GM18517 (cell line): ENCODE data around the gene TSPAN10.

Experiments used
- ATAC-seq: cut with Tn5 transposase; IDR thresholded peaks from one replicate; pipeline ENCODE4 v1.9.1; 2021; ENCODE audit warnings: mild to moderate bottlenecking, moderate library complexity; ENCODE audit not compliant: unreplicated experiment

Gene TSPAN10

GRCh38 chr17:81631482-81631881 lies 5.5 kb upstream of the TSPAN10 start:
- no peak for ATAC-seq

- no peak for ATAC-seq
Measured at GRCh38 chr17:81635431-81635830, 1.6 kb upstream of the TSPAN10 start.

GRCh38 chr17:81635973-81636504 lies 957 bp upstream of the TSPAN10 start:
- ATAC-seq: no peak

GRCh38 chr17:81638683-81639082 lies 1.7 kb downstream of the TSPAN10 start:
- no peak for ATAC-seq

DNA sequence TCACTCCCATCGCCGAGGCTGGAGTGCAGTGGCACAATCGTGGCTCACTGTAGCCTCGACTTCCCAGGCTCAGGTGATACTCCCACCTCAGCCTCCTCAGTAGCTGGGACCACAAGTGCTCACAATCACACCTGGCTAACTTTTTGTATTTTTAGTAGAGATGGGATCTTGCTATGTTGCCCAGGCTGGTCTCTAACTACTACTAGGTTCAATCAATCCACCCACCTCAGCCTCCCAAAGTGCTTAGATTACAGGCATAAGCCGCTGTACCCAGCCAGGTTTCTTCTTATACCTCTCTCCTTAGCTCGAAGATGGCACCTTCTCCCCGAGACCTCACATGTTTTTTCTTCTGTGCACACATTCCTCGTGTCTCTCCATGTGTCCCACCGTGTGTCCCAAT lies 3.0 kb downstream of the TSPAN10 start:
- no peak for ATAC-seq

GRCh38 chr17:81641825-81642489 lies 5.0 kb downstream of the TSPAN10 start:
- ATAC-seq: no peak

DNA sequence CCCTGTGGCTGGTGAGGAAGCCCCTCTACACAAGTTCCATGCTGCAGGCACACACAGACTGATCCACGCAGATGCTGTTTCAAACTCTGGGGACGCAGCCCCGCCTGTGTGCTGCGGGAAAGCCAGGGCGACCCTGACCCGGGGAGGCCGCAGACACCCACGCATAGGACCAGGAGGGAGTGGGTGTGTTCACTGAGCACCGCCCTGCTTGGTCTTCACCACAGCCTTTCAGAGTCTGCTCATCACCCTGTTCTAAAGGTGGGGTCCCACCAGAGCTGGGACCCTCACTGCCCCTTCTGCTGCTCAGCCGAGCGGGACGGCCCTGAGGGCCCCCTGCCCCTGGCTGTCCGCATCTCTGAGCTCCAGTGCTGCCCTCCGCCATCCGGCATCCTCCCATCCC lies 7.5 kb downstream of the TSPAN10 start:
- no peak for ATAC-seq

- no peak for ATAC-seq
Measured at GRCh38 chr17:81644976-81645952, 8.3 kb downstream of the TSPAN10 start.

DNA sequence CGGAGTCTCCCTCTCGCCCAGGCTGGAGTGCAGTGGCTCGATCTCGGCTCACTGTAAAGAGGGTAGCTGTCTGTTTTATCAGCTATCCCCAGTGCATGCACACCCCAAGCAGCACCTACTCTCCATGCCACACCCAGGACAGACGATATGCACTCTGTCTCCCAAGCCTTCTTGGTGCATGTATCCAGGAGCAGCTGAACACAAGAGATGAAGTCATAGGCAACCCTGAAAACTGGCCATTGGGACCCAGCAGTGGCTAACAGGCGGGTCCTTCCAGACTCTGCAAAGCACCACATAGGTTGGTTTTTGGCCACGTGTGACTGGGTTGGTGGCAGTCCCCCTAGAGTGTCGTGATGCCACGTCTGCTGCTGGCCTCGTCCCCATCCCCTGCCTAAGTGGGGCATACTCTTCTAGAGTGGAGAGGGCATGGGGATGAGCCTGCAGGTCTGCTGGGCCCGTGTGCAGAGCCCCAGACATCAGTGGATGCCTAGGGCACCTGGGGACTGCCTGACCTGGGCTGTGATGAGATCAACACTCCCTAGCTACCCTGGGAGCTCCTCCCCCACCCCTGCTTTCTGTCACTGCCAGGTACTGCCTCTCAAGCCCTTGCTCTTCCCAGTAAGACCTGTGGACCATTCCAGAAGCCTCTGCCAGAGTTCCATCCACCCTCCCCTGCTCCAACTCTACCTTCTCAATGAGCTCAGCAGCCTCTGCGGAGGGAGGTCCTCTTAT lies 10.0 kb downstream of the TSPAN10 start:
- no peak for ATAC-seq

DNA sequence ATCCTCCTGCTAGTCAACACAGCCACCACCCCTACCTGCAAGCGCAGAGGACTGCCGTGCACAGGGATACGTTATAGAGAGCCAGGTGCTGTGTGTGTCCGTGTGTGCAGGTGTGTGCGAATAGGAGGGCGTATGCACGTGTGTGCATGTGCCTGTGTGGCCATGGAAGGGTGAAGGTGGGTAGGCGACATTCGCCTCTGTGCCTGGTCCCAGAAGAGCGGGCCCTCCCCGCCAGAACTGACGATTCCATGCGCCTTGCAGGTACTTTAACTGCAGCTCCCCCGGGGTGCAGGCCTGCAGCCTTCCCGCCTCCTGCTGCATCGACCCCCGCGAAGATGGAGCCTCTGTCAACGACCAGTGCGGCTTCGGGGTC lies 10.6 kb downstream of the TSPAN10 start:
- ATAC-seq: no peak

DNA sequence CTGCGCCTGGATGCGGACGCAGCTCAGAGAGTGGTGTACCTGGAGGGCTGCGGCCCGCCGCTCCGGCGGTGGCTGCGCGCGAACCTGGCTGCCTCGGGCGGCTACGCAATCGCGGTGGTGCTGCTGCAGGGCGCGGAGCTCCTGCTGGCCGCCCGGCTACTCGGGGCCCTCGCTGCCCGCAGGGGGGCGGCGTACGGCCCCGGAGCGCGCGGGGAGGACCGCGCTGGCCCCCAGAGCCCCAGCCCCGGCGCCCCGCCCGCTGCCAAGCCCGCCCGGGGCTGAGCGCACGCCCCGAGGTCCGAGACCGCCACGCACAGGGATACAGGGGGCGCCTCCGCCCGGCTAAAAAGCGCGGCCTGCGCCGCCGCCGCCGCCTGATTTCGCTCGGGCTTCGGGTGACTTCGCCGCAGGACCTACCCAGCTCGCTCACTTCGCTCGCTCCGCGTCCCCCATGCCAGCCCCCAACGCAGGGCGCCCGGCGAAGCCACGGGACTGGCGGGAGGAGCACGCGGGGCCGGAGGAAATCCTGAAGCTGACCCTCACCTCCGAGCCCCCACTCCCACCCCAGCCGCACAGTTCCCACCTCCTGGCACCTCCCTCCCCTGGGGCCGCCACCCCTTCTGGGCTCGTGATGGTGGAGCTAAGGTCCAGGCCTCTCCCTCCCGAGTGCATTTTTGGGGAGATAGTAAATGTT lies 11.2 kb downstream of the TSPAN10 start:
- ATAC-seq: no peak

GRCh38 chr17:81648707-81649085 lies 11.7 kb downstream of the TSPAN10 start:
- ATAC-seq: no peak

DNA sequence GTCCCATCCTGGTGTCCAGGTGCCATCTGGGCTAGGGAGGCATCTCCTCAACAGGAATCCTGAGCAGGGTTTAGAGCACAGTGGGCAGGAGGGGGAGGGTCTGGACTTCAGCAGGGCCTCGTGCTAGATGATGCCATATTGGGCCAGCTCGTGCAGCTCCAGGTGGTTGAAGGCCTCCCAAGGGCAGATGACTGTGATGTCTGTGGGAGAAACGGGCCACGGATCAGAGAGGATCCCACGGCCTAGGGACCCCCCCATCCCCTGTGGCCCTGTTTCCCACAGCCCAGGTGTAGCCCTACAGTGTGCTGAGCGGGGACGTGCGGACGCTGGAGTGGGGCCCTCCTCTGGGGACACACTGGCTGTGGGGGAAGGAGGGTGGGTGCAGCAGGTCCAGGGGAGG lies 14.0 kb downstream of the TSPAN10 start:
- ATAC-seq: no peak

- ATAC-seq: no peak
Measured at GRCh38 chr17:81651692-81652091, 14.7 kb downstream of the TSPAN10 start.

DNA sequence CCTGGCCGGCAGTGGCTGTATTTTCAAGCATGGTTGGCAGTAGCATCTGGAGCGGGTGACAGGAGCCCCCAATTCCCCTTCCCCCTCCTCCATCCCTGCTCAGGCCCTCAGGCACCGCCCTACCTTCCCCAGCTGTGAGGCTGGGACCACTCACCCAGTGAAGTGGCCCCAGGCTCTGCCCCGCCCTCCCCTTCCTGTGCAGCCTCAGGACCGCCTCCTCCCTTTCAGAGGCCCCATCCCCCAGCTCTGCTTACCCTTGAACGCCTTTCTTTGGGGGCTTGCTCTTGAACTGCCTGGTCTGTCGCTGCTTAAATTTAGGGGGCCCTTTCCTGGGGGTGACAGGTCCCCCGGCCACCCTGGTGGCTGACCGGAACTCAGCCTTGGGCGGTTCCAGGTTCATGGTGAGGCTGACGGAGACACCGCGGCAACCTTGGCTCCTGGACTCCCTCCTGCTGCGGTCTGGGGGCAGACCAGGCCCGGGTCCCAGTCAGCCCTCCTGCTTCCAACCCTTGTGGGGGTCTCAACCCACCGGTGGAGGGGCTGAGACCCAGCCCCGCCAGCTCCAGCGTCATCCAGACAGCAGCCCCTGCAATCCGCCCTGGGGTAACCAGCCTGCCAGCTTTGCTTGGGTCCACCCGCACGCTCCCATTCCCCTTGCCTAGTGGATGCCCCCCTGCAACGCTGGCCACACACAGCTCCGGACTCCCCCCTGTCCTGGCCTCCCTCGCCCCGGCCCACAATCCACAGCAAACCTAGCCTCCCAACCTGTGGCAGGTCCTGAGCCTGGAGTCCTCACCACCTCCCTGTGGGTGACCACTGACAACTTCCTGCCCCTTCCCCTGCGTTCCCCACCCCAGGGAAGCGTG lies 16.1 kb downstream of the TSPAN10 start:
- ATAC-seq: no peak

DNA sequence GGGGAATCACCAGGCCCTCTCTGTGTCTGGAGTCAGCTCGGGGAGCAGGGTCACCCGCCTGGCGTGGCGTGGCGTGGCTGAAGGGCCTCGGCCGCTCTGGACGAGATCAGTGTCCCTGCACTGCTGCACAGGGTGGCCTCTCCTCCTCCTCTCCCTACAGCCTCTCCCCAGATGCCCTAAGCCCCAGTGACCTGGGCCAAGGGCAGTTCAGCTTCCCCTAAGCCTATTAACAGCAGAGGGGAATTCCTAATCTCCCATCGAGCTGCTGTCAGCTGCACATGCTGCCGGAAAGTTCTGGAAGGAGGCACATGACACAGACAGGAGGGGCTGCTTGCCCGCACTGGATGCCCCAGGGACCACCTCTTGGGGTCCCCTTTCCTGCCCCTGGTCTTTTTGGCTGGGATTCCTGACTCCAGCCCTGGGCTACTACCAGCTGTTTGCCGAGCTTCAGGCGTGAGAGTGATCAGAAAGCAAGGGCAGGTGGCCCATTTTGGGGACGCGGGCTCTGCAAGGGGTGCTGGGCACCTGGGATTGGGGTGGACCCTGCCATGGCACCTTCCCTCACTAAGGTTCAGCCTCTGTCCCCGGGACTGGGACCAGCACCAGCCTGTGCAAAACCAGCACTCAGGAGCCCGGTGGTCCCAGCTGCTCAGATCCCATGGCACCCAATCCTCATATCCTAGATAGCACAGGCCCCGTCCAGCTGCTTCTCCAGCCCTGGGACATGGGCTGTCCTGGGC lies 18.6 kb downstream of the TSPAN10 start:
- ATAC-seq: no peak

GRCh38 chr17:81656118-81656743 lies 19.2 kb downstream of the TSPAN10 start, which contains the start of gene PDE6G:
PDE6G (minus strand) TSS chr17:81656542; CDS start chr17:81653305, 3,237 bp downstream.
- no peak for ATAC-seq

- no peak for ATAC-seq
Measured at GRCh38 chr17:81656835-81657234, 19.8 kb downstream of the TSPAN10 start.
